GM23338 (cell line): ENCODE results near the gene DGKG. TPM values are rescaled to one million over a fixed set of nuclear protein-coding genes. Genes with fewer than 3 reads are reported as not detected.

Experiments
- ATAC-seq: fragments of 200-7000 bp; cut with Tn5 transposase; 3 replicates; pipeline ENCODE4 v1.9.1; 2020
- DNase-seq: peaks from one replicate; pipeline ENCODE4 v3.0.0-alpha.2; 2015; ENCODE audit warnings: low spot score
- H2AFZ ChIP-seq: fragments of 200-600 bp; sonication (generic); 2 replicates; pipeline ENCODE4 v1.8.0; 2016; ENCODE audit warnings: antibody characterized with exemption, mild to moderate bottlenecking, moderate library complexity
- H3F3A ChIP-seq: fragments of 200-600 bp; sonication (generic); replicated peaks from 2 replicates; pipeline ENCODE4 v1.8.0; 2017; ENCODE audit warnings: antibody characterized with exemption, mixed run types, low read depth
- H3K27ac ChIP-seq: fragments of 200-600 bp; sonication (generic); 2 replicates; pipeline ENCODE4 v1.6.1; 2016; ENCODE audit warnings: low read depth
- H3K27me3 ChIP-seq: fragments of 200-600 bp; sonication (generic); 2 replicates; pipeline ENCODE4 v1.8.0; 2016; ENCODE audit warnings: mild to moderate bottlenecking, mixed run types, moderate library complexity; ENCODE audit not compliant: insufficient read depth
- H3K36me3 ChIP-seq: fragments of 200-600 bp; sonication (generic); 2 replicates; pipeline ENCODE4 v1.8.0; 2016; ENCODE audit warnings: mild to moderate bottlenecking; ENCODE audit not compliant: insufficient read depth
- H3K4me1 ChIP-seq: fragments of 200-600 bp; sonication (generic); 2 replicates; pipeline ENCODE4 v1.8.0; 2016; ENCODE audit warnings: mild to moderate bottlenecking, moderate library complexity; ENCODE audit not compliant: insufficient read depth
- H3K4me2 ChIP-seq: fragments of 200-600 bp; sonication (generic); 2 replicates; pipeline ENCODE4 v1.7.1; 2017; ENCODE audit warnings: mixed run types
- H3K4me3 ChIP-seq: fragments of 200-600 bp; sonication (generic); 2 replicates; pipeline ENCODE4 v1.6.1; 2016; ENCODE audit warnings: mixed run types
- H3K79me2 ChIP-seq: fragments of 200-600 bp; sonication (generic); replicated peaks from 2 replicates; pipeline ENCODE4 v1.8.0; 2017; ENCODE audit warnings: mild to moderate bottlenecking; ENCODE audit not compliant: insufficient read depth
- H3K9me2 ChIP-seq: fragments of 200-600 bp; sonication (generic); 2 replicates; pipeline ENCODE4 v1.8.0; 2017; ENCODE audit not compliant: insufficient read depth
- H4K20me1 ChIP-seq: fragments of 200-600 bp; sonication (generic); replicated peaks from 2 replicates; pipeline ENCODE4 v1.8.0; 2017; ENCODE audit warnings: mild to moderate bottlenecking; ENCODE audit not compliant: insufficient read depth
- H3K27ac Mint-ChIP-seq: 2 replicates; pipeline ENCODE4 v1.8.0; 2020; ENCODE audit warnings: inconsistent platforms, mild to moderate bottlenecking, moderate library complexity, mixed read lengths
- H3K27me3 Mint-ChIP-seq: 3 replicates; pipeline ENCODE4 v1.8.0; 2022; ENCODE audit warnings: low read depth, mild to moderate bottlenecking, moderate library complexity, mixed read lengths, inconsistent platforms; ENCODE audit not compliant: insufficient read depth, poor library complexity
- H3K36me3 Mint-ChIP-seq: 3 replicates; pipeline ENCODE4 v1.8.0; 2021; ENCODE audit warnings: low read depth, mild to moderate bottlenecking, inconsistent platforms, moderate library complexity, mixed read lengths
- H3K4me1 Mint-ChIP-seq: 3 replicates; pipeline ENCODE4 v1.8.0; 2020; ENCODE audit warnings: mild to moderate bottlenecking, inconsistent platforms, mixed read lengths
- H3K4me3 Mint-ChIP-seq: 3 replicates; pipeline ENCODE4 v1.8.0; 2021; ENCODE audit warnings: moderate library complexity, mild to moderate bottlenecking, inconsistent platforms, mixed read lengths
- H3K9me3 Mint-ChIP-seq: 3 replicates; pipeline ENCODE4 v1.8.0; 2020; ENCODE audit warnings: moderate library complexity, mild to moderate bottlenecking, inconsistent platforms, mixed read lengths
- CREB1 ChIP-seq: fragments of 250-450 bp; sonication (Bioruptor Pico); IDR thresholded peaks from 2 replicates; pipeline ENCODE4 v1.5.0; 2020; ENCODE audit warnings: low read depth, mild to moderate bottlenecking, moderate library complexity
- CTCF ChIP-seq, 2 experiments: fragments of 200-600 bp in 1 of 2; sonication (generic) in 1 of 2; conservative IDR thresholded peaks; 2 replicates each; pipeline versions ENCODE4 v1.5.1 to v1.6.1; 2016 to 2017; ENCODE audit warnings: antibody characterized with exemption in 2 of 2, low read depth in 2 of 2, mild to moderate bottlenecking in 2 of 2, moderate library complexity in 1 of 2
- EZH2phosphoT487 ChIP-seq: fragments of 200-600 bp; sonication (generic); IDR thresholded peaks from one replicate; pipeline ENCODE4 v1.8.1; 2018; ENCODE audit warnings: antibody characterized with exemption; ENCODE audit not compliant: unreplicated experiment
- NANOG ChIP-seq: IDR thresholded peaks from 2 replicates; pipeline ENCODE4 v1.6.1; 2016; ENCODE audit warnings: antibody characterized with exemption, borderline replicate concordance
- POLR2AphosphoS5 ChIP-seq: IDR thresholded peaks from 2 replicates; pipeline ENCODE4 v1.6.1; 2016; ENCODE audit warnings: antibody characterized with exemption, low read depth
- STAT1 ChIP-seq: IDR thresholded peaks from one replicate; pipeline ENCODE4 v1.6.1; 2016; ENCODE audit warnings: antibody characterized with exemption; ENCODE audit not compliant: unreplicated experiment
- ZNF114 ChIP-seq: fragments of 250-450 bp; sonication (Bioruptor Pico); IDR thresholded peaks from 2 replicates; pipeline ENCODE4 v1.5.0; 2020; ENCODE audit warnings: mild to moderate bottlenecking, moderate library complexity
- ZNF331 ChIP-seq: fragments of 250-450 bp; sonication (Bioruptor Pico); IDR thresholded peaks from 2 replicates; pipeline ENCODE4 v1.5.0; 2020; ENCODE audit warnings: low read depth, mild to moderate bottlenecking, moderate library complexity
- polyA plus RNA-seq: library from polyadenylated mRNA; unstranded; fragments of >200 nt; fragmentation: Nextera tagmentation; extraction: Ambion mirVana; gene quantifications from 2 replicates; pipeline ENCODE4 v1.2.1, GENCODE V29; 2016
- total RNA-seq: library from RNA; depleted of rRNA; stranded (reverse); fragments of >200 nt; shearing (Covaris generic); gene quantifications from 2 replicates; pipeline ENCODE4 v1.2.3, GENCODE V29; 2014
- TF ChIP-seq, protein P1 (sequence below): IDR thresholded peaks from 2 replicates; pipeline ENCODE4 v1.6.1; 2016; ENCODE audit warnings: antibody characterized with exemption
- TF ChIP-seq, protein P2 (sequence below): IDR thresholded peaks from one replicate; pipeline ENCODE4 v1.6.1; 2018; ENCODE audit warnings: antibody characterized with exemption; ENCODE audit not compliant: unreplicated experiment

The DGKG gene
- total and polyA plus RNA-seq, 2 experiments from 2014 or later: 0.14 to 0.31 TPM

DNA sequence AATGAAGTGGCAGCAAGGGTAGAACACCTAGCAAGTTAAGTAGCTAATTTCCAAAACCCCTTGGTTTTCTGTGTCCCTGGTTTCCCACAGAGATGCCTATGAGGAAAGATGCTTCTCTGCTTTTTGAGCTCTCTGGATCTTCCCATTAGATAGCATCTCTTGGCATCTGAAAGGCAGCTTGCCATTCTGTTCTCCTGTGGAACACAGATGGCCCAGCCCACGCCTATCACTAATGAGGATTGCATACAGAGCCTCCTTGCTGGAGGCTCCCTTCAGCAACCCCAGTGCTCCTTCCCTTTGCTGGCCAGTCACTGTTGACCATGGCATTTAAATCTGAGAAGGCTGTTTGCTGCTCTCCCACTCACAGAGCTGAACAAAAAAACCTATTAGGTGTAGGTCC is 218.8 kb downstream of the DGKG start:
- H3F3A ChIP-seq: no peaks in the 10 kb centered on the region
- Mint-ChIP-seq H3K4me3 (no peak overlapping the region), H3K36me3 (no peaks in the 10 kb centered on the region), H3K27me3 (peaks cover 4% of the 10 kb centered on the region), H3K27ac (no peak overlapping the region), H3K9me3 (no peaks in the 10 kb centered on the region), H3K4me1 (peaks cover 13% of the 10 kb centered on the region)
- peaks cover 6% of the 10 kb centered on the region; the same call in 1 of the 2 replicates for H3K4me1 ChIP-seq
- no peaks in the 10 kb centered on the region for H3K27me3 ChIP-seq
- H4K20me1 ChIP-seq: no peaks in the 10 kb centered on the region
- ATAC-seq (no peak), DNase-seq (no peak)
- peak overlapping the region; percentile 18; the same call in 1 of the 2 replicates for H2AFZ ChIP-seq
- no peaks in the 10 kb centered on the region for H3K9me2 ChIP-seq
- H3K27ac ChIP-seq: no peak overlapping the region
- no peaks in the 10 kb centered on the region for H3K36me3 ChIP-seq
- H3K4me2 ChIP-seq: no peak overlapping the region
- no peak overlapping the region for H3K4me3 ChIP-seq
- TF ChIP-seq EZH2phosphoT487 (no peak), CTCF (conservative IDR thresholded peaks at IDR 0.05; ENCODE audit: low read depth in 2 of 2) (no peak), STAT1 (no peak), ZNF331 (CRISPR knock-in tag) (no peak), ZNF114 (no peak), CREB1 (CRISPR knock-in tag) (no peak), POLR2AphosphoS5 (no peak)
- TF ChIP-seq, protein P1, sequence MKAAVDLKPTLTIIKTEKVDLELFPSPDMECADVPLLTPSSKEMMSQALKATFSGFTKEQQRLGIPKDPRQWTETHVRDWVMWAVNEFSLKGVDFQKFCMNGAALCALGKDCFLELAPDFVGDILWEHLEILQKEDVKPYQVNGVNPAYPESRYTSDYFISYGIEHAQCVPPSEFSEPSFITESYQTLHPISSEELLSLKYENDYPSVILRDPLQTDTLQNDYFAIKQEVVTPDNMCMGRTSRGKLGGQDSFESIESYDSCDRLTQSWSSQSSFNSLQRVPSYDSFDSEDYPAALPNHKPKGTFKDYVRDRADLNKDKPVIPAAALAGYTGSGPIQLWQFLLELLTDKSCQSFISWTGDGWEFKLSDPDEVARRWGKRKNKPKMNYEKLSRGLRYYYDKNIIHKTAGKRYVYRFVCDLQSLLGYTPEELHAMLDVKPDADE: no peak
- no peaks in the 10 kb centered on the region for H3K79me2 ChIP-seq

- Mint-ChIP-seq H3K4me1 (peaks cover 13% of the 10 kb centered on the region), H3K36me3 (no peaks in the 10 kb centered on the region), H3K27me3 (peaks cover 4% of the 10 kb centered on the region), H3K27ac (no peak overlapping the region), H3K4me3 (no peak overlapping the region), H3K9me3 (no peaks in the 10 kb centered on the region)
- Histone ChIP-seq H3F3A (no peaks in the 10 kb centered on the region), H3K27me3 (no peaks in the 10 kb centered on the region), H3K36me3 (no peaks in the 10 kb centered on the region), H3K27ac (no peak overlapping the region), H3K4me3 (no peak overlapping the region), H2AFZ (no peak overlapping the region), H3K9me2 (no peaks in the 10 kb centered on the region), H3K4me1 (peaks cover 6% of the 10 kb centered on the region; the same call in 1 of the 2 replicates), H3K4me2 (no peak overlapping the region), H3K79me2 (no peaks in the 10 kb centered on the region), H4K20me1 (no peaks in the 10 kb centered on the region)
- ATAC-seq (no peak), DNase-seq (no peak)
- TF ChIP-seq EZH2phosphoT487 (no peak), STAT1 (no peak), CTCF (conservative IDR thresholded peaks at IDR 0.05; ENCODE audit: low read depth in 2 of 2) (no peak), NANOG (no peak), ZNF114 (no peak)
- TF ChIP-seq, protein P1: no peak
- TF ChIP-seq, protein P2, sequence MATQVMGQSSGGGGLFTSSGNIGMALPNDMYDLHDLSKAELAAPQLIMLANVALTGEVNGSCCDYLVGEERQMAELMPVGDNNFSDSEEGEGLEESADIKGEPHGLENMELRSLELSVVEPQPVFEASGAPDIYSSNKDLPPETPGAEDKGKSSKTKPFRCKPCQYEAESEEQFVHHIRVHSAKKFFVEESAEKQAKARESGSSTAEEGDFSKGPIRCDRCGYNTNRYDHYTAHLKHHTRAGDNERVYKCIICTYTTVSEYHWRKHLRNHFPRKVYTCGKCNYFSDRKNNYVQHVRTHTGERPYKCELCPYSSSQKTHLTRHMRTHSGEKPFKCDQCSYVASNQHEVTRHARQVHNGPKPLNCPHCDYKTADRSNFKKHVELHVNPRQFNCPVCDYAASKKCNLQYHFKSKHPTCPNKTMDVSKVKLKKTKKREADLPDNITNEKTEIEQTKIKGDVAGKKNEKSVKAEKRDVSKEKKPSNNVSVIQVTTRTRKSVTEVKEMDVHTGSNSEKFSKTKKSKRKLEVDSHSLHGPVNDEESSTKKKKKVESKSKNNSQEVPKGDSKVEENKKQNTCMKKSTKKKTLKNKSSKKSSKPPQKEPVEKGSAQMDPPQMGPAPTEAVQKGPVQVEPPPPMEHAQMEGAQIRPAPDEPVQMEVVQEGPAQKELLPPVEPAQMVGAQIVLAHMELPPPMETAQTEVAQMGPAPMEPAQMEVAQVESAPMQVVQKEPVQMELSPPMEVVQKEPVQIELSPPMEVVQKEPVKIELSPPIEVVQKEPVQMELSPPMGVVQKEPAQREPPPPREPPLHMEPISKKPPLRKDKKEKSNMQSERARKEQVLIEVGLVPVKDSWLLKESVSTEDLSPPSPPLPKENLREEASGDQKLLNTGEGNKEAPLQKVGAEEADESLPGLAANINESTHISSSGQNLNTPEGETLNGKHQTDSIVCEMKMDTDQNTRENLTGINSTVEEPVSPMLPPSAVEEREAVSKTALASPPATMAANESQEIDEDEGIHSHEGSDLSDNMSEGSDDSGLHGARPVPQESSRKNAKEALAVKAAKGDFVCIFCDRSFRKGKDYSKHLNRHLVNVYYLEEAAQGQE: no peak
Measured at GRCh38 chr3:186142393-186142932, 219.6 kb downstream of the DGKG start.
